Activated CD8-positive, alpha-beta memory T cell treated with anti-CD3 and anti-CD28 coated beads for 4 hours (primary cell): Measurements from ENCODE around the gene FAM118B.

ENCODE experiments used
- DNase-seq, 2 donors: peaks; one replicate each; pipeline ENCODE4 v3.0.0-alpha.2; 2020; ENCODE audit warnings: low read depth in 2 of 2

Gene FAM118B

DNA sequence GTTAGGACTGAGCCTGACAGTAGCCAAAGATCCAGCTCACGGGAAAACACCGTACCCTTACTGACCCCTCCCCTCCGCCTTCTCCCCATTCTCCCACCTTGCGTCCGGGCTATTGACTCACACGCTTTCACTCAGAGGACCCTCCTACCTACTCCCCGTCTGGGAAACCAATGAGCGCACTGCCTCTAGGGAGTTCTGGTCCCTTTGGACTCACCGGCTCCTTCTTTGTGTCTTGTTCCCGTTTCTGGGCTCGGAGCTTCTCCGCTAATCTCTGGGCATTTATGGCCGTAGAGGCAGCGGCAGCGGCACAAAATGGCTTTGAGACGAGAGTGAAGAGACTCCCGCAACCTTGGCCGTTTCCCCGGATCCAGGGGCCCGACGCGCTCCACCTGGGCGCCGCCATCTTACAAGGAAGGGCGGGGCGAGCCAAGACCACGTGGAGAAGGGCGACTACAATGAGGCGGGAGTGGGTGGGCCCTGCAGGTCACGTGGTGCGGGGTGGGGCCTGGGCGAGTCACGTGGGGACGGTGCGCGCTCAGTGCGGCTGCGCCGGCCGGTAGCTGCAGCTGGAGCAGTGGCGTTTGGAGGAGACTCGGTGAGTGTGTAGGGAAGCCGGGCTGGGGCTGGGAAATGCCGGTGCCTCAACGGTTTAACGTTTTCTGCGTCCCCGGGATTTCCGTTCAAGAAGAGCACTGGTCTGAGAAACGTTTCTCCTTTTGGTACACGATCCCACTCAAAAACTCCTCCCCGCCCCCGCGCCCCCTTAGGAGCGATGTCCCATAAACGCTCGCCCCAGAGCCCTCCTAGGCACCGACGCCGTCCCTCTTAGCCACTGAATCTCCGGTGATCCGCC lies at the start of gene FAM118B, which contains the start of gene RPUSD4:
Gene FAM118B (plus strand): TSS at position 547 of the 853 bp plus-strand sequence. CDS start 23,220 bp downstream, outside the sequence.
Gene RPUSD4 (minus strand): TSS at position 415 of the 853 bp plus-strand sequence. CDS start 12 bp downstream, at position 403.
- peak; percentile 97 to 98 for DNase-seq

GRCh38 chr11:126162306-126163030 lies 49.1 kb upstream of the FAM118B start:
- DNase-seq: no peak

DNA sequence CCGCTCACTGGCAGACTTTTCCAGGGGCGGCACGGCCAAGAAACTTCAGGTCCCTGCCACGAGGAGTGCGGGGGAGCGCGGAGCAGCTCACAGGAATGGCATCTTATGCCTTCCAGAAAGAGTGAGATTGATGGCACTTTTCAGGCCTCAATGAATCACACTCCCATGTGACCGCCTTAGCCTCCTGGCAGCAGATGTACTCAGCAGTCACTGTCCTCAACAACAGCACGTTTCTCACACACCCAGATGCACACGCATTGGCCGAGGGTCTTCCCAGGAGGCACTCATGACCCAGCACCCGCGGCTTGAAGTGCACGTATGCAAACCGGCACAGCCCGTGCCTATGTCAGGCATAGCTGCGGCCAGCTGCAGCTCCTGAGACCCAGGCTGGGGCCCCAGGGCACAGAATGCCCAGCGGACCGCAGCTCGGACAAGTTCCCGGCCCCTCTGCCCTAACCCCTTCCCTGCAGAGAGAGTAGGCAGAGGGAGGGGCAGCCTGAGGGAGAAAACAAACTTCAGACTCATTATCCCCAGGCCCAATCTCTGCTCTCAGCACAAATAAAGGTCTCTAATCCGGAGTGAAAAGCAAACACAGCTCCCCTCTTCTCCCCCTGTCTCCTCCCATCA lies 48.4 kb upstream of the FAM118B start:
- no peak for DNase-seq

GRCh38 chr11:126163779-126164178 lies 47.8 kb upstream of the FAM118B start:
- DNase-seq: no peak

- no peak for DNase-seq
Observed at GRCh38 chr11:126164781-126165180, 46.8 kb upstream of the FAM118B start.

- DNase-seq: no peak
Observed at GRCh38 chr11:126165311-126165720, 46.3 kb upstream of the FAM118B start.

DNA sequence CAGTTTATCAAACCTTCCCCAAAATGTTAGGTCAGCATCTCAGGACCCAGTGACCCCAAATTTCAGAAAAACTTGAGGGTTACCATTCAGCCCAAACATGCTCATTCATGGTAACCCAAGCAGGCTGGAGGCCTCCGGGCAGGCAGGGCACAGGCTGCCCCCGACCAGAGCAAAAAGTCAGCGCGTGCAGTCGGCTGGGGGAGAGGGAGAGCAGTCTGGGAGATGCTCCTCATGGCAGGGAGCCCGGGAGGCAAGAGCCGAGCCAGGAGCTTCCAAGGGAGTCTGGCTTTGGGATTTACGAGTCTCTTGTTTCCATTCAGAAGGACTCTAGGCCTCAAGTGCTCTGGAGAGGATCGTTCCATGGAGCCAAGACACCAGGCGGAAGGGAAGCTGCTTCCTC lies 45.8 kb upstream of the FAM118B start:
- DNase-seq: no peak

DNA sequence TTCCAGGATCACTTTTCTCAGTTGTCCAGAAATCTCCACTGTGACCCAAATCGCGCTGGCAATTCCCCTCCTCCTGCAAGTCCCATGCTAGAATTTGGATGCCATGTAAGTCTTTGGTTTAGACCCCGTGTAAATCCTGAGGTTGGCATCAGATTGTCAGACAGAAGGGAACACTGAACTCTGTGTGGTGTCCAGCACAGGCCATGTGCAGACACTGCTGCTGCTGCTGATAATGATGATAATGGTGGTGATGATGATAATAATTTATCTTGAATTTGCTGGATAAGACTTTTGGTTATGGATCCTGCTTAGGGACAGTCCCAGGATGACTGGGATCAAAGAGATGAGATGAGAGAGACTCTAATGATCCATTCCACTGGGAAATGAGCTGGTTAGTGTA lies 45.2 kb upstream of the FAM118B start:
- DNase-seq: no peak

DNA sequence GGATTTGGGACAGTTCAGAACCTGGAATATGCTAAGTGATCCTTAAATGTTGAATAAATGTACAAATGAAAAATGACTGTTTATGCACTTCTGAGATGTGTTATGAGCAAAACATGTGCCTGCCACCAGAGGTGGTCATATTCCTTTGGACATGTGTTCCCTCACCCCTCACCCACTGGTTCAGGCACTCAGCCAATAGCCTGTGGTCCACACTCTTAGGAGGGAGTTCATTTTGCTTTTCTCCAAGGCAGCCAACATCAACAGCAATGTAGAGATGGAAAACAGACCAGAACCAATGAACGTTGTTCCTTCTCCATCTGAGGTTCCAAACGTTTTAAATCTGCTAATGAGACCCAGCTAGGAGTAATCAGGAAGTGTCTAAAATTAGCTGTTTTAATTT lies 44.1 kb upstream of the FAM118B start:
- DNase-seq: no peak

DNA sequence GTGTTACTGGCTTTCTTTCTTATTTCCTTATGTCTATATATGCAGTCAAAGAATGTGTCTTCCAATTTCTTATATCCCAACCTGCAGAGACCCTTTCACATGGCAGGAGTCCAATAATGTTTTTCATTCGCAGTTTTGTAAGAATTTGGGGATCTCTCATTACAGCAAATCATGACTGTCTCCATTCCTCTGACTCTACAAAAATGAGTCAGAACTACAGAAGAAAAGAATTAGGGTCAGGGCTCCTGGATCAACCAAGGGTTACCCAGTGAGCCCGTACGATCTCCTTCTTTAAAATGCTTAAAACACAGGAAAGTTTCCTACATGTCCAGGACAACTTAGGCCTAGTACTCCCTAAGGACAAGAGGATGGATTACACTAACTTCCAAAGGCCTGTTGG lies 42.3 kb upstream of the FAM118B start:
- no peak for DNase-seq

DNA sequence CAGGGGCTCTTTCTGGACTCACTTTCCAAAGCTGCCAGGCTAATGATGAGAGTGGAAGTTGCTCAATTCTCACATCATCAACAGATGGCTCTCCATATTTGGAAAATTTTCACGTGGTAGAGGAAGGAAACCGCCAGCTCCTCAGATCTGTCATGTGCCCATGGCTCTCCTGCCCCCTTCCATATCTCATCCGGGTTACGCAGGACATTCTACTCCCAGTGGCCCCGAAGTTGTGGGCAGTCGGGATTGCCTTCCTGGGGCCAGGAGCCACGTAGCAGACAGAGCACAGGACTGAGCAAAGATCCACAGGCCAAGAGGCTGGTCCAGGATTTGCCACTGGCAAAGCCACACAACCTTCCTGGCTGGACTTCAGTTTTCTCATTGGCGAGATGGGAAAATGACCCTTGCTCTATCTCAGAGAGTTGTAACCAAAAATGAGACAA lies 39.0 kb upstream of the FAM118B start:
- no peak for DNase-seq

DNA sequence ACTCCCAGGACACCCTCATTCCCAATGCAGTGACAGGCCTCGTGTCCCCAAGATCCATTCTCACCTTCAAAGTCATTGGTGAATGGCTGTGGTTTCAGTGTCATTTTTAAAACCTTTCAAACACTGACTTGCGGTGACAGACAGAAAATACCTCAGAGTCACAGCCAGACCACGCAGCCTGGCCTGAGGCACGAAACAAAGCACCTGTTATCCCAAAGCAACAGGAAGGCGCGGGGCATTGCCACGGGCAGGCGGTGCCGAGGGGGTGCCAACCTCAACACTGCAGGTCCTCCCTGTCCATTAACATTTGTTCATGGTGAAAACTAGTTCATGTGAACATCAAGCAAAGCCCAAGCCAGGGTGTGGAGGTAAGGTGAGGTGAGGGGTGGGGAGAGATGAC lies 38.3 kb upstream of the FAM118B start:
- no peak for DNase-seq

GRCh38 chr11:126174816-126175215 lies 36.8 kb upstream of the FAM118B start:
- no peak for DNase-seq

GRCh38 chr11:126175393-126175792 lies 36.2 kb upstream of the FAM118B start:
- no peak for DNase-seq

GRCh38 chr11:126176853-126177470 lies 34.6 kb upstream of the FAM118B start:
- DNase-seq: no peak

DNA sequence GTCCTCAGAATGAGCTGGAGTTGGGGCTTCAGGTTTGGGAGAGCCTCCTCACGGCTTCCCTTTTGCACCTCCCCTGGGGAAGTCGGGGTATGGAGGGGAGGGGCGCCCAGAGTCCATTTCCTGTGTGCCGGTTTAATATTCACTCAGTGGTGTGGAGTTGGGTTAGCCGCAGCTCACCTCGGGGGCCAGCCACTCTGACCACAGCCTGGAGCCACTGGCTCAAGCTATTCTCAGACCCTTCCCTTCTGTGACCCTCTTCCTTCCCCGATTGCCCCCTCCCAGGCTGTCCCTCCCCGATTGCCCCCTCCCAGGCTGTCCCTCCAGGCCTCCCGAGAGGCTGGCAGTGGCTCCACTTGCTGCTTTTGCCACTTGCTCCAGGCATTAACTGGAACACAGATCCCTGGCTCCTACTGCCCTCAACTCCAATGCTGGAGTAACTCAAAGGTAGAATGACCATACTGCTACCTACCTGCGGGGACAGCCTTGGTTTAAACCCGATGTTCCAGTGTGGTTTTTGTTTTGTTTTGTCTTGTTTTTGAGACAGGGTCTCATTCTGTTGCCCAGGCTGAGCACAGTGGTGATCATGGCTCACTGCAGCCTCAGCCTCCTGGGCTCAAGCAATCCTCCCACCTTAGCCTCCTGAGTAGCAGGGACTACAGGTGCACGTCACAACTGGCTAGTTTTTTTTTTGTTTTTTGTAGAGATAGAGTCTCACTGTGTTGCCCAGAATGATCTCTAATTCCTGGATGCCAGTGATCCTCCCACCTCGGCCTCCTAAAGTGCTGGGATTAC lies 29.4 kb upstream of the FAM118B start:
- no peak for DNase-seq

DNA sequence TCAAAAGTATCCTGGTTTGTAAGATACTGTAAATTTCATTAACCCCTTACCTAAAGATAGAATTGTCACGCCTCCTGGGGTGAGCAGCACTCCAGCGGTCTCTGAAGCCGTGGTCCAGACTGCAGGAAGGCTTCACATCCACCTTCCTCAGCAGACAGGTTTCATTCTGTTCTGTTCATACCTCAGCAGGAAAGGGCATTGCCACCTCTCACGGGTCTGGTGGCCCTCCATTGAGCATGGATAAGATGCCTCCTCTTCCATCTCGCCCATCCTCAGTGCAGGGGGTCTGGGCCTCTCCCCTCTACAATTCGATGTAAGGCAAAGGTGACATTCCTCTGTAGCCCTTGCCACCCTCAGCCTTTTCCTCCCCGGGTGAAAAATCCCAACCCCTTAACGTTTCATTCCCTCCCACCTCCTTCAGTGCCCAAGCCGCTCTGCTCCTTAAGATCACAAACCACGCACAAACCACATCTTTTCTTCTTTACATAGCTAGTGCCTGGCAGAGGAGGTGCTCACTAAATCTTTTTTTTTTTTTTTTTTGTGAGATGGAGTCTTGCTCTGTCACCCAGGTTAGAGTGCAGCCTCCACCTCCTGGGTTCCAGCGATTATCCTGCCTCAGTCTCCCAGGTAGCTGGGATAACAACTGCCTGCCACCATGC lies 28.7 kb upstream of the FAM118B start:
- no peak for DNase-seq

DNA sequence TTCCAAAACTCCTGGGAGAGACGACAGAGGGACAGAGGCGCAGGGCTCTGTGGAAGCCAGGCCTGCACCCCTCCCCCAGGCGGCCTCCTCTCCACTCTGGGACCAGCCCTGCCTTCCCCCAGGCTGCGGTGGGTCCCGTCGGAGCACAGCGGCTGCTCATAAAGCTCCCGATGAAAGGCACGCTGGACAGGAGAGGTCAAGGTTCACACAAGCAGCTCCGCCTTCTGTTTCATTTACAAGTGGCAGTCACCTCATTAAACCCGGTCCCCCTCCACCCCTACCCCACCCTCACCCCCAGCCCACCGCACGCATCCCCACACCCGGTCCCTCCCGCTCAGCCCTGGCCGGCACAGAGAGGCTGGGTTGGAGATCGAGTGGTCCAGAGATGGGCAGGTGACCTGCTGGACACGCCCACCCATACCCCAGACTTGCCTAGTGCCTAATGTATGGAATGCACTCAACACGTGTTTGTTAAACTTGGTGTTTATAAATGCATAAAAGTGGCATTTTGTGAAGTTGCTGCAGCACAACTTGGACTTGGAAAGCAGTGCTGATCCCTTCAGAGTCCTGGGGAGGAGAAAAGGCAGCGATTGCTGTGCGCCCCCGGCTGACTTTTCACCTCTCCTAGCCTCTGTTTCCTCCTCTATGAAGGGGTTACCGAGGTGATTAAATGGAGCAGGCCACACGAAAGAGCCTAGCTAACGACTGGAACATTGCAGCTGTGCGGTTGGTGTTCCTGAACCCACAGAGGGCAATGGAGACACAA lies 26.1 kb upstream of the FAM118B start:
- no peak for DNase-seq

GRCh38 chr11:126186025-126186698 lies 25.4 kb upstream of the FAM118B start:
- no peak for DNase-seq
